Measurements from ENCODE around the gene PCNA. TPM values are rescaled to one million over a fixed set of nuclear protein-coding genes. Genes with fewer than 3 reads are reported as not detected.
"Not testable (repeated sequence)": the region's sequence is repeated elsewhere in the genome, so short reads cannot be mapped to it uniquely, and the experiment has no call there.

PCNA gene
- total and polyA plus RNA-seq, 2 experiments from 2014 or later: 353 to 428 TPM

- TF ChIP-seq, protein P1, sequence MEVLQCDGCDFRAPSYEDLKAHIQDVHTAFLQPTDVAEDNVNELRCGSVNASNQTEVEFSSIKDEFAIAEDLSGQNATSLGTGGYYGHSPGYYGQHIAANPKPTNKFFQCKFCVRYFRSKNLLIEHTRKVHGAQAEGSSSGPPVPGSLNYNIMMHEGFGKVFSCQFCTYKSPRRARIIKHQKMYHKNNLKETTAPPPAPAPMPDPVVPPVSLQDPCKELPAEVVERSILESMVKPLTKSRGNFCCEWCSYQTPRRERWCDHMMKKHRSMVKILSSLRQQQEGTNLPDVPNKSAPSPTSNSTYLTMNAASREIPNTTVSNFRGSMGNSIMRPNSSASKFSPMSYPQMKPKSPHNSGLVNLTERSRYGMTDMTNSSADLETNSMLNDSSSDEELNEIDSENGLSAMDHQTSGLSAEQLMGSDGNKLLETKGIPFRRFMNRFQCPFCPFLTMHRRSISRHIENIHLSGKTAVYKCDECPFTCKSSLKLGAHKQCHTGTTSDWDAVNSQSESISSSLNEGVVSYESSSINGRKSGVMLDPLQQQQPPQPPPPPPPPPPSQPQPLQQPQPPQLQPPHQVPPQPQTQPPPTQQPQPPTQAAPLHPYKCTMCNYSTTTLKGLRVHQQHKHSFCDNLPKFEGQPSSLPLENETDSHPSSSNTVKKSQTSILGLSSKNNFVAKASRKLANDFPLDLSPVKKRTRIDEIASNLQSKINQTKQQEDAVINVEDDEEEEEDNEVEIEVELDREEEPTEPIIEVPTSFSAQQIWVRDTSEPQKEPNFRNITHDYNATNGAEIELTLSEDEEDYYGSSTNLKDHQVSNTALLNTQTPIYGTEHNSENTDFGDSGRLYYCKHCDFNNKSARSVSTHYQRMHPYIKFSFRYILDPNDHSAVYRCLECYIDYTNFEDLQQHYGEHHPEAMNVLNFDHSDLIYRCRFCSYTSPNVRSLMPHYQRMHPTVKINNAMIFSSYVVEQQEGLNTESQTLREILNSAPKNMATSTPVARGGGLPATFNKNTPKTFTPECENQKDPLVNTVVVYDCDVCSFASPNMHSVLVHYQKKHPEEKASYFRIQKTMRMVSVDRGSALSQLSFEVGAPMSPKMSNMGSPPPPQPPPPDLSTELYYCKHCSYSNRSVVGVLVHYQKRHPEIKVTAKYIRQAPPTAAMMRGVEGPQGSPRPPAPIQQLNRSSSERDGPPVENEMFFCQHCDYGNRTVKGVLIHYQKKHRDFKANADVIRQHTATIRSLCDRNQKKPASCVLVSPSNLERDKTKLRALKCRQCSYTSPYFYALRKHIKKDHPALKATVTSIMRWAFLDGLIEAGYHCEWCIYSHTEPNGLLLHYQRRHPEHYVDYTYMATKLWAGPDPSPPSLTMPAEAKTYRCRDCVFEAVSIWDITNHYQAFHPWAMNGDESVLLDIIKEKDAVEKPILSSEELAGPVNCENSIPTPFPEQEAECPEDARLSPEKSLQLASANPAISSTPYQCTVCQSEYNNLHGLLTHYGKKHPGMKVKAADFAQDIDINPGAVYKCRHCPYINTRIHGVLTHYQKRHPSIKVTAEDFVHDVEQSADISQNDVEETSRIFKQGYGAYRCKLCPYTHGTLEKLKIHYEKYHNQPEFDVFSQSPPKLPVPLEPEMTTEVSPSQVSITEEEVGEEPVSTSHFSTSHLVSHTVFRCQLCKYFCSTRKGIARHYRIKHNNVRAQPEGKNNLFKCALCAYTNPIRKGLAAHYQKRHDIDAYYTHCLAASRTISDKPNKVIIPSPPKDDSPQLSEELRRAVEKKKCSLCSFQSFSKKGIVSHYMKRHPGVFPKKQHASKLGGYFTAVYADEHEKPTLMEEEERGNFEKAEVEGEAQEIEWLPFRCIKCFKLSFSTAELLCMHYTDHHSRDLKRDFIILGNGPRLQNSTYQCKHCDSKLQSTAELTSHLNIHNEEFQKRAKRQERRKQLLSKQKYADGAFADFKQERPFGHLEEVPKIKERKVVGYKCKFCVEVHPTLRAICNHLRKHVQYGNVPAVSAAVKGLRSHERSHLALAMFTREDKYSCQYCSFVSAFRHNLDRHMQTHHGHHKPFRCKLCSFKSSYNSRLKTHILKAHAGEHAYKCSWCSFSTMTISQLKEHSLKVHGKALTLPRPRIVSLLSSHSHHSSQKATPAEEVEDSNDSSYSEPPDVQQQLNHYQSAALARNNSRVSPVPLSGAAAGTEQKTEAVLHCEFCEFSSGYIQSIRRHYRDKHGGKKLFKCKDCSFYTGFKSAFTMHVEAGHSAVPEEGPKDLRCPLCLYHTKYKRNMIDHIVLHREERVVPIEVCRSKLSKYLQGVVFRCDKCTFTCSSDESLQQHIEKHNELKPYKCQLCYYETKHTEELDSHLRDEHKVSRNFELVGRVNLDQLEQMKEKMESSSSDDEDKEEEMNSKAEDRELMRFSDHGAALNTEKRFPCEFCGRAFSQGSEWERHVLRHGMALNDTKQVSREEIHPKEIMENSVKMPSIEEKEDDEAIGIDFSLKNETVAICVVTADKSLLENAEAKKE (CRISPR knock-in tag; IDR thresholded peaks at IDR 0.05): no peak
These were observed 41.9 kb downstream of the PCNA start (continued) for GRCh38 chr20:5077761-5078387.

GRCh38 chr20:5076913-5077312 lies 42.8 kb downstream of the PCNA start:
- ATAC-seq; H3K36me3 Mint-ChIP-seq (ENCODE audit: low read depth): not testable (repeated sequence)

DNA sequence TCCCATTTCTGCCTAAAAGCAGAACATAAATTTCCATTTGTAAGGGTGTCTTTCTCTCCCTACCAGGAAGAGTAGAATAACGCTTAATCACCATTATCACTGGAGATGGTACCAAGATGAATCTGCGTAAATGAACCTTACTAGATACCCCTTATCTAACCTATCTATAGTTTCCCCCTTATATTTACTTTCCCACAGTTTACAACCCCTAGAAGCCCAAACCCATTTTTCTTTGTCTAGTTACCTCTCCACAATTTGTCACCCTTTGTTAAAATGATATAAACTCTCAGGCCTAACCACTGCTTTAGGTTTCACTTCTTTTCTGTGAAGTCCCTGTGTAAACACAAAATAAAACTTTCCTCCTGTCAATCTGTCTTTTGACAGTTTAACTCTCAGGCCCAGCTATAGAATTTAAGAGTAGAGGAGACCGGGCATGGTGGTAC lies 45.5 kb downstream of the PCNA start:
- DNase-seq (ENCODE audit: low spot score): no peak
- no peak overlapping the region for H3K4me3 ChIP-seq
- H3K4me1 ChIP-seq (ENCODE audit: insufficient read depth): no peaks in the 10 kb centered on the region
- no peak overlapping the region for H3K4me2 ChIP-seq
- no peaks in the 10 kb centered on the region for H3K27me3 Mint-ChIP-seq (ENCODE audit: insufficient read depth, low read depth, poor library complexity)
- H3K4me1 Mint-ChIP-seq: peaks cover 11% of the 10 kb centered on the region
- no peaks in the 10 kb centered on the region for H4K20me1 ChIP-seq (replicated peaks; ENCODE audit: insufficient read depth)
- no peaks in the 10 kb centered on the region for H3K9me3 Mint-ChIP-seq
- no peaks in the 10 kb centered on the region for H3K9me2 ChIP-seq (ENCODE audit: insufficient read depth)
- no peak overlapping the region for H3K4me3 Mint-ChIP-seq
- H3K27me3 ChIP-seq (ENCODE audit: insufficient read depth): no peaks in the 10 kb centered on the region
- H3F3A ChIP-seq (replicated peaks; ENCODE audit: low read depth): no peaks in the 10 kb centered on the region
- no peak overlapping the region; the same call in 1 of the 2 replicates for H3K27ac Mint-ChIP-seq
- no peak for ATAC-seq
- H3K36me3 Mint-ChIP-seq (ENCODE audit: low read depth): no peaks in the 10 kb centered on the region
- peak overlapping the region; percentile 87; the same call in 1 of the 2 replicates for H2AFZ ChIP-seq
- no peaks in the 10 kb centered on the region for H3K79me2 ChIP-seq (replicated peaks; ENCODE audit: insufficient read depth)
- H3K36me3 ChIP-seq (ENCODE audit: insufficient read depth): no peaks in the 10 kb centered on the region
- no peak overlapping the region for H3K27ac ChIP-seq (ENCODE audit: low read depth)
- no peak for TF ChIP-seq NANOG (IDR thresholded peaks at IDR 0.05; ENCODE audit: borderline replicate concordance)
- no peak for TF ChIP-seq EZH2phosphoT487 (IDR thresholded peaks at IDR 0.05; ENCODE audit: unreplicated experiment)
- TF ChIP-seq ZNF114 (CRISPR knock-in tag; IDR thresholded peaks at IDR 0.05): no peak
- TF ChIP-seq CREB1 (CRISPR knock-in tag; IDR thresholded peaks at IDR 0.05; ENCODE audit: low read depth): no peak
- TF ChIP-seq, protein P2, sequence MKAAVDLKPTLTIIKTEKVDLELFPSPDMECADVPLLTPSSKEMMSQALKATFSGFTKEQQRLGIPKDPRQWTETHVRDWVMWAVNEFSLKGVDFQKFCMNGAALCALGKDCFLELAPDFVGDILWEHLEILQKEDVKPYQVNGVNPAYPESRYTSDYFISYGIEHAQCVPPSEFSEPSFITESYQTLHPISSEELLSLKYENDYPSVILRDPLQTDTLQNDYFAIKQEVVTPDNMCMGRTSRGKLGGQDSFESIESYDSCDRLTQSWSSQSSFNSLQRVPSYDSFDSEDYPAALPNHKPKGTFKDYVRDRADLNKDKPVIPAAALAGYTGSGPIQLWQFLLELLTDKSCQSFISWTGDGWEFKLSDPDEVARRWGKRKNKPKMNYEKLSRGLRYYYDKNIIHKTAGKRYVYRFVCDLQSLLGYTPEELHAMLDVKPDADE (IDR thresholded peaks at IDR 0.05): no peak
- no peak for TF ChIP-seq STAT1 (IDR thresholded peaks at IDR 0.05; ENCODE audit: unreplicated experiment)

More at GRCh38 chr20:5076913-5077312, 42.8 kb downstream of the PCNA start:
- DNase-seq (ENCODE audit: low spot score); H3K4me3 Mint-ChIP-seq; H4K20me1 ChIP-seq (replicated peaks; ENCODE audit: insufficient read depth); H3K27ac Mint-ChIP-seq; H3K9me2 ChIP-seq (ENCODE audit: insufficient read depth); H3K4me1 ChIP-seq (ENCODE audit: insufficient read depth); H3K9me3 Mint-ChIP-seq; H3K4me3 ChIP-seq; H3K36me3 ChIP-seq (ENCODE audit: insufficient read depth); H3F3A ChIP-seq (replicated peaks; ENCODE audit: low read depth); H3K27ac ChIP-seq (ENCODE audit: low read depth); H3K27me3 Mint-ChIP-seq (ENCODE audit: insufficient read depth, low read depth, poor library complexity); H3K27me3 ChIP-seq (ENCODE audit: insufficient read depth); H3K4me2 ChIP-seq; H2AFZ ChIP-seq; H3K79me2 ChIP-seq (replicated peaks; ENCODE audit: insufficient read depth): not testable (repeated sequence)
- H3K4me1 Mint-ChIP-seq: peaks cover 14% of the 10 kb centered on the region
